SU-DHL-6 (cell line): ENCODE data around the gene MGAT5B.

ENCODE experiments used
- H2AFZ ChIP-seq: fragments of 200-600 bp; sonication (generic); 2 replicates; pipeline ENCODE4 v1.6.1; 2014; ENCODE audit warnings: low read depth, mild to moderate bottlenecking, moderate library complexity, mixed read lengths, antibody characterized with exemption, low read length; ENCODE audit not compliant: severe bottlenecking
- H3F3A ChIP-seq: fragments of 200-600 bp; shearing (Covaris generic); 2 replicates; pipeline ENCODE4 v1.6.0; 2016; ENCODE audit warnings: antibody characterized with exemption, mild to moderate bottlenecking; ENCODE audit not compliant: insufficient read depth
- H3K27ac ChIP-seq: fragments of 200-600 bp; sonication (generic); 2 replicates; pipeline ENCODE4 v1.5.1; 2016; ENCODE audit warnings: low read depth, mild to moderate bottlenecking, low read length, moderate library complexity, mixed read lengths
- H3K27me3 ChIP-seq: fragments of 200-600 bp; sonication (generic), shearing (Covaris generic); 2 replicates; pipeline ENCODE4 v1.6.0; 2014; ENCODE audit warnings: mild to moderate bottlenecking, low read length
- H3K36me3 ChIP-seq: fragments of 200-600 bp; sonication (generic); 2 replicates; pipeline ENCODE4 v1.6.1; 2014; ENCODE audit warnings: mild to moderate bottlenecking, low read length, mixed read lengths
- H3K4me2 ChIP-seq: fragments of 300-600, 200-600 bp; shearing (Covaris generic), sonication (generic); 2 replicates; pipeline ENCODE4 v1.6.0; 2014; ENCODE audit warnings: low read length, low read depth, mild to moderate bottlenecking; ENCODE audit not compliant: poor library complexity, severe bottlenecking
- H3K4me3 ChIP-seq: fragments of 200-600 bp; sonication (generic); 2 replicates; pipeline ENCODE4 v1.5.1; 2014; ENCODE audit warnings: antibody characterized with exemption, low read length, mild to moderate bottlenecking, mixed read lengths; ENCODE audit not compliant: insufficient read depth, poor library complexity, severe bottlenecking
- H3K79me2 ChIP-seq: fragments of 200-600 bp; sonication (generic); 2 replicates; pipeline ENCODE4 v1.6.1; 2014; ENCODE audit warnings: mild to moderate bottlenecking, low read length, moderate library complexity; ENCODE audit not compliant: insufficient read depth
- H3K9ac ChIP-seq: fragments of 200-600 bp; sonication (generic); 2 replicates; pipeline ENCODE4 v1.7.0; 2014; ENCODE audit warnings: mild to moderate bottlenecking, low read length
- H3K9me2 ChIP-seq: fragments of 200-600 bp; sonication (generic); replicated peaks from 2 replicates; pipeline ENCODE4 v1.6.1; 2014; ENCODE audit warnings: low read length; ENCODE audit not compliant: insufficient read depth
- H3K9me3 ChIP-seq: fragments of 200-600 bp; sonication (generic); 2 replicates; pipeline ENCODE4 v1.6.1; 2014; ENCODE audit warnings: low read length, mixed read lengths; ENCODE audit not compliant: insufficient read depth
- H4K20me1 ChIP-seq: fragments of 200-600 bp; sonication (generic); 2 replicates; pipeline ENCODE4 v1.6.1; 2014; ENCODE audit warnings: low read depth, mild to moderate bottlenecking, antibody characterized with exemption, low read length, moderate library complexity, mixed read lengths
- EZH2phosphoT487 ChIP-seq: fragments of 200-600 bp; sonication (generic), shearing (Covaris generic); conservative IDR thresholded peaks from 2 replicates; pipeline ENCODE4 v1.6.1; 2018; ENCODE audit warnings: mild to moderate bottlenecking, antibody characterized with exemption, low read length, moderate library complexity, mixed read lengths
- TF ChIP-seq, protein P1 (sequence below): fragments of 200-600 bp; sonication (generic); IDR thresholded peaks from one replicate; pipeline ENCODE4 v1.5.1; 2017; ENCODE audit warnings: antibody characterized with exemption, mild to moderate bottlenecking, low read length, moderate library complexity; ENCODE audit not compliant: insufficient read depth, poor library complexity, severe bottlenecking

MGAT5B gene

DNA sequence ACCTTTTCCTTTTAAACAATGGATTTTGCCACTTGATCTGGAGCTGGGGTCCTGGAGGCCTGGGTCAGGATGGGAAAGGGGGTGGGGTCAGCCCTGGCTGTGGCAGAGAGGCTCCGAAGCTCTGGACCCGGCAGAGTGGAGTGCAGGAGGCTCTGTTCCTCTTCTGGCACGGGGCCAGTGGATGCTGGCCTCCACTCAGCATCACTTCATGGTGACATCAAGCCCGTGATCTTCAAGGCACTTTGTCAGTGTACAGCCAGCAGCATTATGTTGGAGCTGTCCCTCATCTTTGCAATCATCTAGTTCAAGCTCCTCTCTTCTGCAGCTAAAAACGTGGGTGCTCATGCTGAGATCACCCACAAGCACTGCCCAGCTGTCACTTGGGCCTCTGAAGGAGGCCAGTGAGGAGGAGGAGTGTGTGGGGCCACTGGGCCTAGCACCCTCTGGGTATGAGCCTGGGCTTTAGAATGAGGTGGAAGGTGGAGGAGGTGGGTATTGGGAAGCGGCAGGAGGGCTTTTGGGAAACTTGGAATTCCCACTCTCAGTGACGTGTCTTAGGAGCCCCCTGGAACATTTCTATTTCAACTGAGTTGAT lies 45.9 kb upstream of the MGAT5B start:
- H3K9me2 ChIP-seq: no peaks in the 10 kb centered on the region
- H2AFZ ChIP-seq: no peak overlapping the region
- no peaks in the 10 kb centered on the region for H3K79me2 ChIP-seq
- H3K9me3 ChIP-seq: no peaks in the 10 kb centered on the region
- no peaks in the 10 kb centered on the region for H3K36me3 ChIP-seq
- H3F3A ChIP-seq: no peaks in the 10 kb centered on the region
- no peak overlapping the region for H3K4me3 ChIP-seq
- no peaks in the 10 kb centered on the region for H3K27me3 ChIP-seq
- no peak overlapping the region for H3K9ac ChIP-seq
- no peak overlapping the region for H3K4me2 ChIP-seq
- no peaks in the 10 kb centered on the region for H4K20me1 ChIP-seq
- TF ChIP-seq, protein P1, sequence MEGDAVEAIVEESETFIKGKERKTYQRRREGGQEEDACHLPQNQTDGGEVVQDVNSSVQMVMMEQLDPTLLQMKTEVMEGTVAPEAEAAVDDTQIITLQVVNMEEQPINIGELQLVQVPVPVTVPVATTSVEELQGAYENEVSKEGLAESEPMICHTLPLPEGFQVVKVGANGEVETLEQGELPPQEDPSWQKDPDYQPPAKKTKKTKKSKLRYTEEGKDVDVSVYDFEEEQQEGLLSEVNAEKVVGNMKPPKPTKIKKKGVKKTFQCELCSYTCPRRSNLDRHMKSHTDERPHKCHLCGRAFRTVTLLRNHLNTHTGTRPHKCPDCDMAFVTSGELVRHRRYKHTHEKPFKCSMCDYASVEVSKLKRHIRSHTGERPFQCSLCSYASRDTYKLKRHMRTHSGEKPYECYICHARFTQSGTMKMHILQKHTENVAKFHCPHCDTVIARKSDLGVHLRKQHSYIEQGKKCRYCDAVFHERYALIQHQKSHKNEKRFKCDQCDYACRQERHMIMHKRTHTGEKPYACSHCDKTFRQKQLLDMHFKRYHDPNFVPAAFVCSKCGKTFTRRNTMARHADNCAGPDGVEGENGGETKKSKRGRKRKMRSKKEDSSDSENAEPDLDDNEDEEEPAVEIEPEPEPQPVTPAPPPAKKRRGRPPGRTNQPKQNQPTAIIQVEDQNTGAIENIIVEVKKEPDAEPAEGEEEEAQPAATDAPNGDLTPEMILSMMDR: no peak
- TF ChIP-seq EZH2phosphoT487: no peak
- no peak overlapping the region for H3K27ac ChIP-seq

- Histone ChIP-seq H3K9ac (no peak overlapping the region), H3K4me3 (no peak overlapping the region), H3K27ac (no peak overlapping the region), H3K9me2 (no peaks in the 10 kb centered on the region), H3K79me2 (no peaks in the 10 kb centered on the region), H4K20me1 (no peaks in the 10 kb centered on the region), H3K36me3 (no peaks in the 10 kb centered on the region), H3K9me3 (no peaks in the 10 kb centered on the region), H2AFZ (no peak overlapping the region), H3K4me2 (no peak overlapping the region), H3F3A (no peaks in the 10 kb centered on the region), H3K27me3 (no peaks in the 10 kb centered on the region)
- TF ChIP-seq, protein P1: no peak
- TF ChIP-seq EZH2phosphoT487: no peak
Observed at GRCh38 chr17:76824093-76824492, 44.1 kb upstream of the MGAT5B start.

- Histone ChIP-seq H2AFZ (no peak overlapping the region), H3K9ac (no peak overlapping the region), H3K27ac (no peak overlapping the region), H4K20me1 (no peaks in the 10 kb centered on the region), H3K4me3 (no peak overlapping the region), H3K36me3 (no peaks in the 10 kb centered on the region), H3K79me2 (no peaks in the 10 kb centered on the region), H3K9me3 (no peaks in the 10 kb centered on the region), H3F3A (no peaks in the 10 kb centered on the region), H3K9me2 (no peaks in the 10 kb centered on the region), H3K27me3 (no peaks in the 10 kb centered on the region), H3K4me2 (no peak overlapping the region)
- TF ChIP-seq EZH2phosphoT487: no peak
- TF ChIP-seq, protein P1: no peak
Observed at GRCh38 chr17:76826330-76827068, 41.7 kb upstream of the MGAT5B start.
